SK-N-SH treated with all-trans-retinoic acid at 6 μM for 48 hours (cell line): ENCODE data around the gene ACOXL.

Source experiments
- ATAC-seq: fragments of 200-7000 bp; cut with Tn5 transposase; 3 replicates; pipeline ENCODE4 v1.9.1; 2020; ENCODE audit warnings: mild to moderate bottlenecking, moderate library complexity
- ARNTL ChIP-seq: fragments of 450-650 bp; formaldehyde crosslinking; IDR thresholded peaks from 2 replicates; pipeline ENCODE4 v1.5.0; 2020; ENCODE audit warnings: low read depth, mild to moderate bottlenecking, moderate library complexity, borderline replicate concordance
- CSDC2 ChIP-seq: fragments of 250-450 bp; sonication (Bioruptor Pico); IDR thresholded peaks from 2 replicates; pipeline ENCODE4 v1.5.0; 2020; ENCODE audit warnings: mild to moderate bottlenecking, moderate library complexity
- CSRNP3 ChIP-seq: fragments of 250-450 bp; sonication (Bioruptor Pico); IDR thresholded peaks from 2 replicates; pipeline ENCODE4 v1.5.1; 2021; ENCODE audit warnings: mild to moderate bottlenecking, moderate library complexity
- GLIS3 ChIP-seq: fragments of 250-450 bp; sonication (Bioruptor Pico); IDR thresholded peaks from 2 replicates; pipeline ENCODE4 v1.5.0; 2020; ENCODE audit warnings: mild to moderate bottlenecking, moderate library complexity
- ISL1 ChIP-seq: fragments of 250-450 bp; sonication (Bioruptor Pico); IDR thresholded peaks from 2 replicates; pipeline ENCODE4 v2.1.2; 2022; ENCODE audit warnings: mild to moderate bottlenecking, moderate library complexity
- OSR1 ChIP-seq: fragments of 250-450 bp; sonication (Bioruptor Pico); IDR thresholded peaks from 2 replicates; pipeline ENCODE4 v1.8.0; 2022; ENCODE audit warnings: moderate library complexity, mild to moderate bottlenecking, inconsistent platforms
- POU6F1 ChIP-seq: fragments of 250-450 bp; sonication (Bioruptor Pico); IDR thresholded peaks from 2 replicates; pipeline ENCODE4 v1.8.0; 2021; ENCODE audit warnings: low read depth, mild to moderate bottlenecking, moderate library complexity, borderline replicate concordance
- PPARA ChIP-seq: fragments of 250-450 bp; sonication (Bioruptor Pico); IDR thresholded peaks from 2 replicates; pipeline ENCODE4 v1.5.0; 2020; ENCODE audit warnings: mild to moderate bottlenecking, borderline replicate concordance
- RARB ChIP-seq: fragments of 250-450 bp; sonication (Bioruptor Pico); IDR thresholded peaks from 2 replicates; pipeline ENCODE4 v1.8.0; 2021; ENCODE audit warnings: mild to moderate bottlenecking, moderate library complexity
- SNAI2 ChIP-seq: fragments of 250-450 bp; sonication (Bioruptor Pico); IDR thresholded peaks from 2 replicates; pipeline ENCODE4 v1.5.0; 2020; ENCODE audit warnings: mild to moderate bottlenecking, moderate library complexity
- TCF4 ChIP-seq: fragments of 250-450 bp; sonication (Bioruptor Pico); IDR thresholded peaks from 2 replicates; pipeline ENCODE4 v1.8.0; 2021; ENCODE audit warnings: mild to moderate bottlenecking, moderate library complexity, borderline replicate concordance
- TOX ChIP-seq: fragments of 250-450 bp; sonication (Bioruptor Pico); IDR thresholded peaks from 2 replicates; pipeline ENCODE4 v1.8.0; 2021; ENCODE audit warnings: mild to moderate bottlenecking, moderate library complexity, borderline replicate concordance
- ZC3H10 ChIP-seq: fragments of 250-450 bp; sonication (Bioruptor Pico); IDR thresholded peaks from 2 replicates; pipeline ENCODE4 v1.5.1; 2021; ENCODE audit warnings: mild to moderate bottlenecking, moderate library complexity
- ZFP3 ChIP-seq: fragments of 250-450 bp; sonication (Bioruptor Pico); IDR thresholded peaks from 2 replicates; pipeline ENCODE4 v1.5.0; 2020; ENCODE audit warnings: mild to moderate bottlenecking, moderate library complexity
- ZNF565 ChIP-seq: fragments of 450-650 bp; formaldehyde crosslinking; conservative IDR thresholded peaks from 2 replicates; pipeline ENCODE4 v1.5.0; 2020; ENCODE audit warnings: low read depth, mild to moderate bottlenecking, moderate library complexity
- ZNF70 ChIP-seq: fragments of 450-650 bp; formaldehyde crosslinking; IDR thresholded peaks from 2 replicates; pipeline ENCODE4 v1.5.0; 2020; ENCODE audit warnings: mild to moderate bottlenecking, moderate library complexity
- ZNF8 ChIP-seq: fragments of 450-650 bp; formaldehyde crosslinking; IDR thresholded peaks from 2 replicates; pipeline ENCODE4 v1.5.0; 2020; ENCODE audit warnings: mild to moderate bottlenecking, moderate library complexity
- TF ChIP-seq, protein P1 (sequence below): fragments of 250-450 bp; sonication (Bioruptor Pico); IDR thresholded peaks from 2 replicates; pipeline ENCODE4 v1.5.0; 2020; ENCODE audit warnings: mild to moderate bottlenecking, moderate library complexity
- TF ChIP-seq, protein P2 (sequence below): fragments of 250-450 bp; sonication (Bioruptor Pico); IDR thresholded peaks from 2 replicates; pipeline ENCODE4 v1.5.1; 2020; ENCODE audit warnings: low read depth, mild to moderate bottlenecking, moderate library complexity
- TF ChIP-seq, protein P3 (sequence below): fragments of 250-450 bp; sonication (Bioruptor Pico); IDR thresholded peaks from 2 replicates; pipeline ENCODE4 v1.8.0; 2020; ENCODE audit warnings: mild to moderate bottlenecking, moderate library complexity, borderline replicate concordance

ACOXL gene

DNA sequence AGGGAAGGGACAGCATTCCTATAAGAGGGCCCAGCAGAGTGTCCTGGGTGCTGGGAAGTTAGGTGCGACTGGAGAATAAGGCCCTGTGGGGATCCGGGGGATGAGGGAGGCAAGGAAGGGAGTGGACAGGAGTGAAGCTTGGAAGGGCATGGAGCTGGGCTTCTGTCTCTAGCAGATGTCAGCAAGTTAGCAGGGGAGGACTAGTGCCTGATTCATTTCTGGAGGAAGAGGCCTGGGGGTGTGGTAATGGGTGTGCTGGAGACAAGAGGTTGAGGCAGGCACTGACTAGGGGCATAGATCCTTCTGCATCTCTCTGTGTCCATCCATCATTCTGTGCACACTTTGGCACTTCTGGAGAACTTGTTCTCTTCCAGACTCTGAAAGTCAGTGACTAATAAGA, 134.7 kb downstream of the ACOXL start:
- ATAC-seq: no peak
- no peak for TF ChIP-seq TOX (CRISPR knock-in tag)

DNA sequence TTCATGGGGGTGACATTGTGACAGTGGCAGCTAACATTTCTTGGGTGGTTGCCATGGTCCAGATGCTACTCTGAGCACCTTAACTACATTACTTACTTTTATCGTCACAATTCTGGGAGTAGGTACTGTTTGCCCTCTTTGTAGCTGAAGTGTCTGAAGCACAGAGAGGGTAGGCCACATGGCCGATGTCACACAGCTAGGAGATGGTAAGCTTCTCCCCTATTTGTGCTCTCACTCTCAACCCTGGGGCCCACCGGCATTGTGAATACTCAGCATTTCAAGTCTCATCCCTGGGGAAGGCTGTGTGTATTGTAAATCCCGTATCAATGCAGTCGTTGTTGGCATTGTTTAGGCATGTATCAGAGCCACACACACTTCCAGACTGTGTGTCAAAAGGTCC, 136.6 kb downstream of the ACOXL start:
- ATAC-seq: no peak

GRCh38 chr2:110869472-110870446, 137.4 kb downstream of the ACOXL start:
- ATAC-seq: peak; percentile 56
- TF ChIP-seq POU6F1 (CRISPR knock-in tag): no peak
- TF ChIP-seq ZNF565 (CRISPR knock-in tag): no peak
- no peak for TF ChIP-seq ZNF8 (CRISPR knock-in tag)
- TF ChIP-seq, protein P1, sequence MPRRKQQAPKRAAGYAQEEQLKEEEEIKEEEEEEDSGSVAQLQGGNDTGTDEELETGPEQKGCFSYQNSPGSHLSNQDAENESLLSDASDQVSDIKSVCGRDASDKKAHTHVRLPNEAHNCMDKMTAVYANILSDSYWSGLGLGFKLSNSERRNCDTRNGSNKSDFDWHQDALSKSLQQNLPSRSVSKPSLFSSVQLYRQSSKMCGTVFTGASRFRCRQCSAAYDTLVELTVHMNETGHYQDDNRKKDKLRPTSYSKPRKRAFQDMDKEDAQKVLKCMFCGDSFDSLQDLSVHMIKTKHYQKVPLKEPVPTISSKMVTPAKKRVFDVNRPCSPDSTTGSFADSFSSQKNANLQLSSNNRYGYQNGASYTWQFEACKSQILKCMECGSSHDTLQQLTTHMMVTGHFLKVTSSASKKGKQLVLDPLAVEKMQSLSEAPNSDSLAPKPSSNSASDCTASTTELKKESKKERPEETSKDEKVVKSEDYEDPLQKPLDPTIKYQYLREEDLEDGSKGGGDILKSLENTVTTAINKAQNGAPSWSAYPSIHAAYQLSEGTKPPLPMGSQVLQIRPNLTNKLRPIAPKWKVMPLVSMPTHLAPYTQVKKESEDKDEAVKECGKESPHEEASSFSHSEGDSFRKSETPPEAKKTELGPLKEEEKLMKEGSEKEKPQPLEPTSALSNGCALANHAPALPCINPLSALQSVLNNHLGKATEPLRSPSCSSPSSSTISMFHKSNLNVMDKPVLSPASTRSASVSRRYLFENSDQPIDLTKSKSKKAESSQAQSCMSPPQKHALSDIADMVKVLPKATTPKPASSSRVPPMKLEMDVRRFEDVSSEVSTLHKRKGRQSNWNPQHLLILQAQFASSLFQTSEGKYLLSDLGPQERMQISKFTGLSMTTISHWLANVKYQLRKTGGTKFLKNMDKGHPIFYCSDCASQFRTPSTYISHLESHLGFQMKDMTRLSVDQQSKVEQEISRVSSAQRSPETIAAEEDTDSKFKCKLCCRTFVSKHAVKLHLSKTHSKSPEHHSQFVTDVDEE (CRISPR knock-in tag): no peak
- no peak for TF ChIP-seq ISL1
- no peak for TF ChIP-seq ZNF70 (CRISPR knock-in tag)
- TF ChIP-seq PPARA (CRISPR knock-in tag): no peak
- TF ChIP-seq, protein P2, sequence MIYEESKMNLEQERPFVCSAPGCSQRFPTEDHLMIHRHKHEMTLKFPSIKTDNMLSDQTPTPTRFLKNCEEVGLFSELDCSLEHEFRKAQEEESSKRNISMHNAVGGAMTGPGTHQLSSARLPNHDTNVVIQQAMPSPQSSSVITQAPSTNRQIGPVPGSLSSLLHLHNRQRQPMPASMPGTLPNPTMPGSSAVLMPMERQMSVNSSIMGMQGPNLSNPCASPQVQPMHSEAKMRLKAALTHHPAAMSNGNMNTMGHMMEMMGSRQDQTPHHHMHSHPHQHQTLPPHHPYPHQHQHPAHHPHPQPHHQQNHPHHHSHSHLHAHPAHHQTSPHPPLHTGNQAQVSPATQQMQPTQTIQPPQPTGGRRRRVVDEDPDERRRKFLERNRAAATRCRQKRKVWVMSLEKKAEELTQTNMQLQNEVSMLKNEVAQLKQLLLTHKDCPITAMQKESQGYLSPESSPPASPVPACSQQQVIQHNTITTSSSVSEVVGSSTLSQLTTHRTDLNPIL: no peak
- no peak for TF ChIP-seq ZC3H10 (CRISPR knock-in tag)
- no peak for TF ChIP-seq ZFP3
- TF ChIP-seq ARNTL: no peak
- no peak for TF ChIP-seq GLIS3 (CRISPR knock-in tag)
- TF ChIP-seq TCF4 (CRISPR knock-in tag): no peak
- no peak for TF ChIP-seq RARB (CRISPR knock-in tag)
- no peak for TF ChIP-seq OSR1 (CRISPR knock-in tag)

More for the DNA sequence above, 136.6 kb downstream of the ACOXL start:
- no peak for TF ChIP-seq CSRNP3 (CRISPR knock-in tag)
- no peak for TF ChIP-seq ISL1
- TF ChIP-seq SNAI2 (CRISPR knock-in tag): no peak
- TF ChIP-seq RARB (CRISPR knock-in tag): no peak
- TF ChIP-seq TOX (CRISPR knock-in tag): no peak
- TF ChIP-seq, protein P3, sequence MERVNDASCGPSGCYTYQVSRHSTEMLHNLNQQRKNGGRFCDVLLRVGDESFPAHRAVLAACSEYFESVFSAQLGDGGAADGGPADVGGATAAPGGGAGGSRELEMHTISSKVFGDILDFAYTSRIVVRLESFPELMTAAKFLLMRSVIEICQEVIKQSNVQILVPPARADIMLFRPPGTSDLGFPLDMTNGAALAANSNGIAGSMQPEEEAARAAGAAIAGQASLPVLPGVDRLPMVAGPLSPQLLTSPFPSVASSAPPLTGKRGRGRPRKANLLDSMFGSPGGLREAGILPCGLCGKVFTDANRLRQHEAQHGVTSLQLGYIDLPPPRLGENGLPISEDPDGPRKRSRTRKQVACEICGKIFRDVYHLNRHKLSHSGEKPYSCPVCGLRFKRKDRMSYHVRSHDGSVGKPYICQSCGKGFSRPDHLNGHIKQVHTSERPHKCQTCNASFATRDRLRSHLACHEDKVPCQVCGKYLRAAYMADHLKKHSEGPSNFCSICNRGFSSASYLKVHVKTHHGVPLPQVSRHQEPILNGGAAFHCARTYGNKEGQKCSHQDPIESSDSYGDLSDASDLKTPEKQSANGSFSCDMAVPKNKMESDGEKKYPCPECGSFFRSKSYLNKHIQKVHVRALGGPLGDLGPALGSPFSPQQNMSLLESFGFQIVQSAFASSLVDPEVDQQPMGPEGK (CRISPR knock-in tag): no peak
- no peak for TF ChIP-seq ZC3H10 (CRISPR knock-in tag)
- TF ChIP-seq ZFP3: no peak
- no peak for TF ChIP-seq PPARA (CRISPR knock-in tag)
- TF ChIP-seq OSR1 (CRISPR knock-in tag): no peak
- TF ChIP-seq TCF4 (CRISPR knock-in tag): no peak
- TF ChIP-seq CSDC2 (CRISPR knock-in tag): no peak
